GM19397 (cell line): ENCODE measurements around the gene CIITA.

Experiments
- ATAC-seq: cut with Tn5 transposase; IDR thresholded peaks from one replicate; pipeline ENCODE4 v1.9.1; 2021; ENCODE audit warnings: mild to moderate bottlenecking, moderate library complexity; ENCODE audit not compliant: unreplicated experiment

The CIITA gene

DNA sequence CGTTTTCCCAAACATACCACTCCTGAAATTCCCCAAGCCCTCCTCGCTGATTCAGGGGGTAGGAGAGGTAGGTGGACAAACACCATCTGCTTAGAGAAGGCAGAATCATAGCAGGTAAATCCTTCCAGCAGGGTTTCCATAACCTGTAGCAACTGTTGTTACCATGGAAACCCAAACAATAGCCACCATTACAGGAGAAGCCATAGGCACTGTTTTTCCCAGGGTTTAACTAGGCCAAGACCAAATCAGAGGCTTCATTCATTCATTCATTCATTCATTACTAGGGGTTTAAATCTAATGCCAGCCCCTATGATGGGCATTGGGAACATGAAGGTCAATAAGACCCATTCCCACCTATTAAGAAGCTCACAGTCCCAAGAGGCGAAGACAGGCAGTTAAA is 25.5 kb upstream of the CIITA start:
- no peak for ATAC-seq

- no peak for ATAC-seq
Observed at GRCh38 chr16:10852286-10852685, 24.7 kb upstream of the CIITA start.

DNA sequence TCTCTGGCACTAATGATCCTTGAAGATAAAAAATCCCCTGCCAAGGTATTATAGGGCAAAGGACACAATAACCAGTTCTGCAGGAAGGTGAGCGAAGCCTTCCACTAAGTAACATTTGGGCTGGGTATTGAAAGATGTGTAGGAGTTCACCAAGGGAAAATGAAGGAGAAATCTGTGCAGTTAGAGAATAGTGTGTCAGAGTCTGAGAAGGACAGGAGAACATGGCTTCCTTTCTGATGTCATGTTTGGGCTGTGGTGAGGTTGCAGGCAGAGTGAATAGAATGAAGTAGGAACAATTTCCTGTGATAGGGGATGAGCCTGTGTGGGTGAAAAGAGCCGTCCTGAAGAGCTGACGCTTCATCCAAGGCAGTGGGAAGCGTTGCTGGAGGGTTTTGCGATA is 24.1 kb upstream of the CIITA start:
- ATAC-seq: no peak

- no peak for ATAC-seq
Observed at GRCh38 chr16:10856042-10856441, 21.0 kb upstream of the CIITA start.

DNA sequence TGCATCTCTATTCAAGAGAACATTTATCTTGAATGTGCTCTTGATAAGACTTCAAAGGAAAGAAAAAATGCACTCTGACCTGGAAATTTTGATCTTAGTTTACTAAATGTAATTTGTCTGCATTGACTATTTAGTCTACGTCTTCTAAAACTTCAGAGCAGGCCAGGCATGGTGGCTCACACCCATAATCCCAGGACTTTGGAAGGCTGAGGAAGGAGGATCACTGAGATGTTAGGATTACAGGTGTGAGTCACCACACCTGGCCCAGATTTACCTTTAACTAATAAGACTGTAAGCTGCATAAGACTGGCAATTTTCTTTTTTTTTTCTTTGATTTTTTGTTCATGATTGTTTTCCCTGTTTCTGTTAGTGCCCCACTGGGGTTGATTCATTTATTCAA is 18.8 kb upstream of the CIITA start:
- ATAC-seq: no peak

GRCh38 chr16:10859020-10859419 is 18.0 kb upstream of the CIITA start:
- ATAC-seq: no peak

DNA sequence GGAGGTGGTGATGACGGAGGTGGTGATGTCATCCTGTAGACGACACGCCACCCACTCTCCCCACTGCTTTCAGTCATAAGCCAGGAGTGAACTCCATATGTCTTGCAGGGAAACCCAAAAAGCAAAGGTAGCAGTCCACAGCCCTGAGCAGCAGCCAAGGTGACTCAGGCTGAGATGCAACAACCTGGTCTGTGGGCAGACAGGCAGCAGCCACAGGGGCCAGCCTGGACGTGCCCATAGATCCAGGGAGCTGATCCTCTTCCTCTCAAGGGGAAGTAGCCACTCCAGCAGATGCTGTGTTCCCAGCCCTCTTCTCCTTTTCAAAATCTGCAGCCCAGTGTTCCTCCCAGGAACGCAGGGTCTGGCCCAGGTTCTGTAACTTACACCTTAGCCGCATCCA is 17.3 kb upstream of the CIITA start:
- ATAC-seq: no peak

- no peak for ATAC-seq
Observed at GRCh38 chr16:10862438-10862837, 14.6 kb upstream of the CIITA start.

GRCh38 chr16:10865991-10866966 is 10.7 kb upstream of the CIITA start:
- no peak for ATAC-seq

- no peak for ATAC-seq
Observed at GRCh38 chr16:10867199-10867598, 9.8 kb upstream of the CIITA start.

DNA sequence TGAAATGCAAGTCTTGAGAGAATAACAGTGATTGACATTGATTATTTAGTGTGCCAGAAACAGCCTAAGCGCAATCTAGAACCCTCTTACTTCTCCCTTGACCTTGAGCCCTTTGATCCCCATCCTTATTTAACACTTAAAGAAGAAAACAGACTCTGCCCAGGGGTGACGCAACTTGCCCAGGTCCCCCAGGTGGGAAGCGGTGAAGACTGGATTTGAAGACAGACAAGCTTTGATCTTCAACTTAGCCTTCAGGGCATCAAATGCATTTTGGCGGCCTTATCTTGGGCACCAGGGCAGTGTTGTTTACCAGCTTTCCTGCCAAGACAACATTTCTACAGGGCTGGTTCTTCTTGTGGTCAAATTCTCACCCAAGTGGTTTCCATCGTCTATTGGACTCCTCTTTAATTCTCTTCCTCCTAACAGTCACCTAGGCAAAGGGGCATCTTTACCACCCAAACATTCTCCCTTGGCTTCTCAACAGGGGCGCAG is 8.9 kb upstream of the CIITA start:
- ATAC-seq: no peak

DNA sequence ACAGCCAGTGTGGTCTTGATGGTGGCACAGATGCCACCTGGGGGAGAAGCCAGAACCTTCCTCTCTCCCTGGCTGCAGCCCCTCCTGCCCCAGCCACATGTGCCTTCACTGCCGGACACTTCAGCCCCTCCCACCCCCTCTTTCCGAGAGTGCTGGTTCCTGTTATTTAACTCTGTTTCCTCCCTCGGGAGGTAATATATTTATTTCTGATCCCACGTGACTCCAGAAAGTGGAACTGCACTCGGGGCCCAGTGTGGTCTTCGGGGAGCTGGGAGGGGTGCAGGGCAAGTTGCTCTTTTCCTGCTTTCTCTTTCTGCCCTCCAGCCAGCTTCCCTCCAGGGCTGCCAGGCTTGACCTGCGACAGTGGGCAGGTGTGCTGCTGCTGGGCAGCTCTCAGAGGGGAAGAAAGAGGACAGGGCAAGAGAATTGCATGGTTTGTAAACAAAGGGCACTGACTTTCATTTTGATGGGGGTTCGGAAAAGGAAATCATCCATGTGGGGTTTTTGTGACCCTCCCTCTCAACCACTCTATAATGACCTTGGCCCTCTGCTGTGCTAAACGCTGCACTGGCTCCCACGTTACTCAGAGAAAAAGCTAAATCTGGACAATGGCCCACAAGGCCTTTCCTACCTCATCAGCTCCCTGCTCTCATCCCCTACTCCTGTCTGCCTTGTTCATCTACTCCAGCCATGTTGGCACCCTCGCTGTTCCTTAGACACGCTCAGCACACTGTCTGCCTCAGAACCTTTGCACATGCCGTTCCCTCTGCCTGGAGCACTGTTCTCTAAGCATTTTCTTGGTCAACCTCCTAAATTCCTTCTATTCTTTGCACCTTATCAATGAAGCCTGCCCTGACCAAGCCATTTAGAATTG is 8.2 kb upstream of the CIITA start:
- ATAC-seq: peak; percentile 48

GRCh38 chr16:10870137-10870776 is 6.7 kb upstream of the CIITA start:
- no peak for ATAC-seq

- no peak for ATAC-seq
Observed at GRCh38 chr16:10870808-10871156, 6.2 kb upstream of the CIITA start.

GRCh38 chr16:10871157-10871991 is 5.6 kb upstream of the CIITA start:
- no peak for ATAC-seq

DNA sequence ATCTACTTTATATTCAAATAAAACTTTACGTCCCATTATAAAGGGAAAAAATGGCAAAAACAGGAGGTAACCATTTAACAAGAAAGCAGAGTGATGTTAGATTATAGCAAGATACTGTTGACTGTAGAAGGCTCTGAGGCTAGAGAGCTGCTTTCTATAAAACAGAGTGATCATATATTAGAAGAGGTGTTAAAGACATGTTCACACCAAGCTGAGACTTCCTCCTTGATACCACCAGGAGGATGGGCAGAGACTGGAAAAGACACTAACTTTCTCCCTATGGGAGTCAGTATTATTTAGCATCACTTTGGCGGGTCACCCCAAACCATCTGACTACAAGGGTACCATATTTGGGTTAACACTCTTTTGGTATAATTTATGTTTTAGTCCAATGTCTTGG is 687 bp upstream of the CIITA start:
- no peak for ATAC-seq

DNA sequence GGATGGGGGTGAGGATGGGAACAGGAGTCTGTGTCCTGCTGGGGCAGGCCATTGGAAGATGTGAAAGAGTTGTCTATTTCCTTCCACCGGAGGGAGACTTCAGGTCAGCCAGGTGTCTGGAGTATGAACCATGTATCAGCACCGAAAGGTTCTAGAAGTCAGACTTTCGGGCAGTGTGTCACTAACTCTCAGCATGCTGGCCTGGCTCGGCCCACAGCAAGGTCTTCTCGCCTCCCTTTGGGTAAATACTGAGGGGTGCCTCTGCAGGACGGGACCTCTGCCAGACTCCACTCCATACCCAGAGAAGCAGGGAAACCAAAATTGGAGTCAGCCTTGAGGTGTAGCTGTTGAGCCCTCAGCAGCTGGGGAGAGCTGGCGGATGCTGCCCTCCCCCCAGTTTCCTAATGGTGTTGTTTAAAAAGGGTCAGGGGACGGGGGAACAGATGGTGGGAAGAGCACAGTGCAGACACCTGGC is 507 bp downstream of the CIITA start:
- no peak for ATAC-seq

DNA sequence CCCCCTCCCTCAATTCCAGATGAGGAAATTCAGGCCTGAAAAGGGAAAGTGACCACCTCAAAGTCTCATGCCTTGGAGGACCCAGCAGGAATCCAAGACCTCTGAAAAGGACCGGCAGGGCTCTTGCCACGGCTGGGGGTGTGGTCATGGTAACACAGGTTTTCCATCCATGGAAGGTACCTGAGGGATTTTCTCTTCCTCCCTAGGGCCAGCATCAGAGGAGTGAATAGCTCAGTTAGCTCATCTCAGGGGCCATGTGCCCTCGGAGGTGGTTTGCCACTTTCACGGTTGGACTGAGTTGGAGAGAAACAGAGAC is 1.3 kb downstream of the CIITA start:
- ATAC-seq: peak; percentile 17

GRCh38 chr16:10878644-10879501 is 1.9 kb downstream of the CIITA start:
- peak; percentile 27 for ATAC-seq
